ENCODE results near the gene MAPK10. TPM values are rescaled to one million over a fixed set of nuclear protein-coding genes. Genes with fewer than 3 reads are reported as not detected.

MAPK10 gene
- total RNA-seq, 1 experiment from 2014 or later, result 3.6 TPM

- no peak for DNase-seq
- TF ChIP-seq CTCF (IDR thresholded peaks at IDR 0.05; ENCODE audit: unreplicated experiment), result no peak
- H3K4me3 Mint-ChIP-seq (ENCODE audit: low read depth, unreplicated experiment), result no peak overlapping the region
- CTCF ChIA-PET, result no interaction called here
- no peak overlapping the region for H3K27ac Mint-ChIP-seq (ENCODE audit: unreplicated experiment)
- H3K9me3 Mint-ChIP-seq (ENCODE audit: low read depth, unreplicated experiment), result no peaks in the 10 kb centered on the region
- no TSS peak for BruUV-seq (replicated peaks)
- no peaks in the 10 kb centered on the region for H3K36me3 Mint-ChIP-seq (ENCODE audit: insufficient read depth, unreplicated experiment)
- intact Hi-C loops (cut with micrococcal nuclease; ENCODE audit: unreplicated experiment), result no loop called here
- no peaks in the 10 kb centered on the region for H3K27me3 Mint-ChIP-seq (ENCODE audit: unreplicated experiment)
- H3K4me1 Mint-ChIP-seq (ENCODE audit: low read depth, unreplicated experiment), result no peaks in the 10 kb centered on the region
These were observed 5.5 kb downstream of the MAPK10 start for GRCh38 chr4:86354390-86354789.

GRCh38 chr4:86346320-86346719 lies 13.5 kb downstream of the MAPK10 start:
- H3K4me1 Mint-ChIP-seq (ENCODE audit: low read depth, unreplicated experiment), result no peaks in the 10 kb centered on the region
- BruUV-seq (replicated peaks), result no TSS peak
- intact Hi-C loops (cut with micrococcal nuclease; ENCODE audit: unreplicated experiment), result no loop called here
- no peak for DNase-seq
- H3K9me3 Mint-ChIP-seq (ENCODE audit: low read depth, unreplicated experiment), result no peaks in the 10 kb centered on the region
- H3K27ac Mint-ChIP-seq (ENCODE audit: unreplicated experiment), result no peak overlapping the region
- H3K4me3 Mint-ChIP-seq (ENCODE audit: low read depth, unreplicated experiment), result no peak overlapping the region
- no peaks in the 10 kb centered on the region for H3K36me3 Mint-ChIP-seq (ENCODE audit: insufficient read depth, unreplicated experiment)
- no peaks in the 10 kb centered on the region for H3K27me3 Mint-ChIP-seq (ENCODE audit: unreplicated experiment)
- CTCF ChIA-PET, result no interaction called here
- no peak for TF ChIP-seq CTCF (IDR thresholded peaks at IDR 0.05; ENCODE audit: unreplicated experiment)

- intact Hi-C loops (cut with micrococcal nuclease; ENCODE audit: unreplicated experiment), result no loop called here
- Mint-ChIP-seq H3K4me3 (ENCODE audit: low read depth, unreplicated experiment) (no peak overlapping the region), H3K4me1 (ENCODE audit: low read depth, unreplicated experiment) (no peaks in the 10 kb centered on the region), H3K36me3 (ENCODE audit: insufficient read depth, unreplicated experiment) (no peaks in the 10 kb centered on the region), H3K27me3 (ENCODE audit: unreplicated experiment) (no peaks in the 10 kb centered on the region), H3K27ac (ENCODE audit: unreplicated experiment) (no peak overlapping the region), H3K9me3 (ENCODE audit: low read depth, unreplicated experiment) (no peaks in the 10 kb centered on the region)
- BruUV-seq (replicated peaks), result no TSS peak
- CTCF ChIA-PET, result no interaction called here
- no peak for DNase-seq
- no peak for TF ChIP-seq CTCF (IDR thresholded peaks at IDR 0.05; ENCODE audit: unreplicated experiment)
These were observed 15.7 kb downstream of the MAPK10 start for GRCh38 chr4:86344127-86344526.

GRCh38 chr4:86338989-86339388 lies 20.9 kb downstream of the MAPK10 start:
- Mint-ChIP-seq H3K9me3 (ENCODE audit: low read depth, unreplicated experiment) (no peaks in the 10 kb centered on the region), H3K27ac (ENCODE audit: unreplicated experiment) (no peak overlapping the region), H3K4me1 (ENCODE audit: low read depth, unreplicated experiment) (no peaks in the 10 kb centered on the region), H3K27me3 (ENCODE audit: unreplicated experiment) (no peaks in the 10 kb centered on the region), H3K4me3 (ENCODE audit: low read depth, unreplicated experiment) (no peak overlapping the region), H3K36me3 (ENCODE audit: insufficient read depth, unreplicated experiment) (no peaks in the 10 kb centered on the region)
- BruUV-seq (replicated peaks), result no TSS peak
- intact Hi-C loops (cut with micrococcal nuclease; ENCODE audit: unreplicated experiment), result no loop called here
- CTCF ChIA-PET, result no interaction called here
- TF ChIP-seq CTCF (IDR thresholded peaks at IDR 0.05; ENCODE audit: unreplicated experiment), result no peak
- peak; percentile 2 for DNase-seq

GRCh38 chr4:86338521-86338920 lies 21.3 kb downstream of the MAPK10 start:
- BruUV-seq (replicated peaks), result no TSS peak
- Mint-ChIP-seq H3K9me3 (ENCODE audit: low read depth, unreplicated experiment) (no peaks in the 10 kb centered on the region), H3K27ac (ENCODE audit: unreplicated experiment) (no peak overlapping the region), H3K27me3 (ENCODE audit: unreplicated experiment) (no peaks in the 10 kb centered on the region), H3K36me3 (ENCODE audit: insufficient read depth, unreplicated experiment) (no peaks in the 10 kb centered on the region), H3K4me1 (ENCODE audit: low read depth, unreplicated experiment) (no peaks in the 10 kb centered on the region), H3K4me3 (ENCODE audit: low read depth, unreplicated experiment) (no peak overlapping the region)
- TF ChIP-seq CTCF (IDR thresholded peaks at IDR 0.05; ENCODE audit: unreplicated experiment), result no peak
- CTCF ChIA-PET, result no interaction called here
- intact Hi-C loops (cut with micrococcal nuclease; ENCODE audit: unreplicated experiment), result no loop called here
- DNase-seq, result no peak

All from Calu3 (cell line).